Neural progenitor cell (in vitro differentiated cells): Measurements from ENCODE around the gene CIBAR2. TPM values are rescaled to one million over a fixed set of nuclear protein-coding genes. Genes with fewer than 3 reads are reported as not detected.

Source experiments
- DNase-seq: peaks from one replicate; pipeline ENCODE4 v3.0.0-alpha.2; 2016; ENCODE audit warnings: low spot score
- H2AFZ ChIP-seq: fragments of 200-600 bp; sonication (generic); replicated peaks from 2 replicates; pipeline ENCODE4 v1.6.1; 2016; ENCODE audit warnings: antibody characterized with exemption
- H3F3A ChIP-seq: fragments of 200-600 bp; sonication (generic); 2 replicates; pipeline ENCODE4 v1.6.1; 2016; ENCODE audit warnings: antibody characterized with exemption, low read depth
- H3K27ac ChIP-seq: fragments of 200-600 bp; sonication (generic); 2 replicates; pipeline ENCODE4 v1.5.1; 2016; ENCODE audit warnings: mild to moderate bottlenecking
- H3K27me3 ChIP-seq: fragments of 200-600 bp; sonication (generic); 2 replicates; pipeline ENCODE4 v1.6.1; 2016; ENCODE audit warnings: mild to moderate bottlenecking, moderate library complexity
- H3K36me3 ChIP-seq: fragments of 200-600 bp; sonication (generic); 2 replicates; pipeline ENCODE4 v1.5.1; 2016
- H3K4me1 ChIP-seq: fragments of 200-600 bp; sonication (generic); 2 replicates; pipeline ENCODE4 v1.6.1; 2016; ENCODE audit warnings: mixed run types
- H3K4me2 ChIP-seq: fragments of 200-600 bp; sonication (generic); 2 replicates; pipeline ENCODE4 v1.6.1; 2016
- H3K4me3 ChIP-seq: fragments of 200-600 bp; sonication (generic); 2 replicates; pipeline ENCODE4 v1.5.1; 2016
- H3K79me2 ChIP-seq: fragments of 200-600 bp; sonication (generic); 2 replicates; pipeline ENCODE4 v1.6.1; 2016; ENCODE audit warnings: low read depth
- H3K9ac ChIP-seq: fragments of 200-600 bp; sonication (generic); 2 replicates; pipeline ENCODE4 v1.6.1; 2016
- H3K9me3 ChIP-seq: fragments of 200-600 bp; sonication (generic); 2 replicates; pipeline ENCODE4 v1.5.1; 2016; ENCODE audit warnings: low read depth
- H4K20me1 ChIP-seq: fragments of 200-600 bp; sonication (generic); 2 replicates; pipeline ENCODE4 v1.6.1; 2016; ENCODE audit warnings: low read depth
- H3K27ac Mint-ChIP-seq: 3 replicates; pipeline ENCODE4 v1.8.0; 2021; ENCODE audit warnings: mixed read lengths
- H3K27me3 Mint-ChIP-seq: 2 replicates; pipeline ENCODE4 v1.8.0; 2022; ENCODE audit warnings: low read depth, mild to moderate bottlenecking, inconsistent platforms, moderate library complexity, mixed read lengths; ENCODE audit not compliant: insufficient read depth
- H3K36me3 Mint-ChIP-seq: 3 replicates; pipeline ENCODE4 v1.8.0; 2021; ENCODE audit warnings: mixed read lengths
- H3K4me1 Mint-ChIP-seq: 3 replicates; pipeline ENCODE4 v1.8.0; 2021; ENCODE audit warnings: mixed read lengths
- H3K4me3 Mint-ChIP-seq: 3 replicates; pipeline ENCODE4 v1.8.0; 2021; ENCODE audit warnings: mild to moderate bottlenecking, moderate library complexity, mixed read lengths
- H3K9me3 Mint-ChIP-seq: 3 replicates; pipeline ENCODE4 v1.8.0; 2020; ENCODE audit warnings: mixed read lengths
- CTCF ChIP-seq: fragments of 200-600 bp; sonication (generic); IDR thresholded peaks from 2 replicates; pipeline ENCODE4 v1.5.1; 2017; ENCODE audit warnings: antibody characterized with exemption, mild to moderate bottlenecking
- EZH2 ChIP-seq: fragments of 200-600 bp; sonication (generic); IDR thresholded peaks from 2 replicates; pipeline ENCODE4 v1.6.1; 2017; ENCODE audit warnings: antibody characterized with exemption, mild to moderate bottlenecking, moderate library complexity
- EZH2phosphoT487 ChIP-seq: fragments of 200-600 bp; sonication (generic); IDR thresholded peaks from 2 replicates; pipeline ENCODE4 v1.6.1; 2017; ENCODE audit warnings: antibody characterized with exemption
- total RNA-seq: library from RNA; depleted of rRNA; stranded (reverse); fragments of >200 nt; gene quantifications from 2 replicates; pipeline ENCODE4 v1.2.3, GENCODE V29; 2015; ENCODE audit warnings: low replicate concordance

The CIBAR2 gene
- total RNA-seq, 1 donor from 2014 or later = not detected

- no peak for TF ChIP-seq CTCF
- no peak for TF ChIP-seq EZH2
- no peak for TF ChIP-seq EZH2phosphoT487
- Mint-ChIP-seq H3K27me3 (peaks cover 21% of the 10 kb centered on the region), H3K27ac (no peak overlapping the region), H3K36me3 (peaks cover 2% of the 10 kb centered on the region), H3K4me3 (no peak overlapping the region), H3K9me3 (no peaks in the 10 kb centered on the region), H3K4me1 (peaks cover 42% of the 10 kb centered on the region)
- Histone ChIP-seq H3K4me3 (no peak overlapping the region), H3K9ac (no peak overlapping the region), H3K27me3 (no peaks in the 10 kb centered on the region), H3K79me2 (no peaks in the 10 kb centered on the region), H3K36me3 (no peaks in the 10 kb centered on the region), H3K4me1 (peaks cover 8% of the 10 kb centered on the region), H2AFZ (peak overlapping the region; percentile 42), H3F3A (no peaks in the 10 kb centered on the region), H3K9me3 (no peaks in the 10 kb centered on the region), H4K20me1 (no peaks in the 10 kb centered on the region), H3K4me2 (no peak overlapping the region), H3K27ac (no peak overlapping the region)
- DNase-seq = peak; percentile 25
These were observed 25.2 kb upstream of the CIBAR2 start for GRCh38 chr16:85137323-85138072.

GRCh38 chr16:85136702-85137322 is 24.5 kb upstream of the CIBAR2 start:
- no peak overlapping the region for H2AFZ ChIP-seq
- H3K4me3 Mint-ChIP-seq = peak overlapping the region; percentile 63
- TF ChIP-seq EZH2 (no peak), EZH2phosphoT487 (no peak), CTCF (no peak)

GRCh38 chr16:85136213-85136701 is 24.0 kb upstream of the CIBAR2 start:
- Histone ChIP-seq H3K27ac (no peak overlapping the region), H3K79me2 (no peaks in the 10 kb centered on the region), H3K9ac (no peak overlapping the region), H3K27me3 (no peaks in the 10 kb centered on the region), H3K4me3 (no peak overlapping the region), H4K20me1 (no peaks in the 10 kb centered on the region), H3K4me2 (no peak overlapping the region), H3K36me3 (no peaks in the 10 kb centered on the region), H2AFZ (no peak overlapping the region), H3K9me3 (no peaks in the 10 kb centered on the region), H3K4me1 (no peaks in the 10 kb centered on the region), H3F3A (no peaks in the 10 kb centered on the region)
- TF ChIP-seq EZH2 (no peak), CTCF (no peak), EZH2phosphoT487 (no peak)
- H3K36me3 Mint-ChIP-seq = peaks cover 2% of the 10 kb centered on the region
- no peaks in the 10 kb centered on the region for H3K9me3 Mint-ChIP-seq
- peak overlapping the region; percentile 96 for H3K27ac Mint-ChIP-seq
- peaks cover 33% of the 10 kb centered on the region for H3K4me1 Mint-ChIP-seq
- peak overlapping the region; percentile 36 for H3K4me3 Mint-ChIP-seq
- no peak for DNase-seq
- peaks cover 19% of the 10 kb centered on the region for H3K27me3 Mint-ChIP-seq

More at GRCh38 chr16:85136702-85137322, 24.5 kb upstream of the CIBAR2 start:
- Histone ChIP-seq H3K4me2 (no peak overlapping the region), H3K4me1 (peaks cover 1% of the 10 kb centered on the region), H4K20me1 (no peaks in the 10 kb centered on the region), H3F3A (no peaks in the 10 kb centered on the region), H3K36me3 (no peaks in the 10 kb centered on the region), H3K27me3 (no peaks in the 10 kb centered on the region), H3K27ac (no peak overlapping the region), H3K9ac (no peak overlapping the region), H3K4me3 (no peak overlapping the region), H3K9me3 (no peaks in the 10 kb centered on the region), H3K79me2 (no peaks in the 10 kb centered on the region)
- peaks cover 39% of the 10 kb centered on the region for H3K4me1 Mint-ChIP-seq
- H3K27me3 Mint-ChIP-seq = peaks cover 19% of the 10 kb centered on the region
- no peaks in the 10 kb centered on the region for H3K9me3 Mint-ChIP-seq
- peak overlapping the region; percentile 96 for H3K27ac Mint-ChIP-seq
- H3K36me3 Mint-ChIP-seq = peaks cover 2% of the 10 kb centered on the region
- DNase-seq = no peak
